ENCODE data around the gene EEFSEC.

Gene EEFSEC

DNA sequence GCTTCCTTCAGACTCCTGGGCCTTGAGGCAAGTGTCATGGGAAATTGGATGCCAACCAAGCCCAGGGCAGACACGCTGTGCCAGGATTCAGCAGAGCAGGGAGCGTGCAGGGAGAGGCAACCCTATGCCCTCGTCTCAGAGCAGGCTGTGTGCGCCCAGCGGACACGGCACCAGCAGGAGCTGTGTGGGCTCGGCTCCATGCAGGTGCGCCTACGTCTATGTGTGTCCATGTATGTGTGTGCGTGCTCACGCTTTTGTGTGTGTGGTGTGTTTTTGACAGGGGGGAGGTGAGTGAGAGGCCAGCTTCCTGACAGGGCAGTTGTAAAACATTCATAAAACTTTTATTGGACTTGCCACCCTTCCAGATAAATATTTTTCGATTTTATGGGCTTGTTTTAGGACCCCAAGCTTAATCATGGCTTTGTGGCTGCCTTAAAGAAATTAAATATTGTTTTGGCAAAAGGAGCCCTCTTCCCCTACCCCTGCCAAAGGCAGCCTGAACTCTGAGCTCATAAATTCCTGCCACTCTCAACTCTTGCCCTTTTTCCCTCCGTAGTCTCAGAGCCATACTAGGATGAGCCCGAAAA is 229.0 kb downstream of the EEFSEC start:
- no peak overlapping the region for H3K4me3 ChIP-seq (replicated peaks; ENCODE audit: insufficient read depth, low read length)
- no peak for DNase-seq (ENCODE audit: low read depth in 1 of 2, low spot score in 1 of 2)
- H3K27ac ChIP-seq (replicated peaks) = no peak overlapping the region
- TF ChIP-seq GABPA (IDR thresholded peaks at IDR 0.05; ENCODE audit: low read depth) = no peak
- TF ChIP-seq POLR2AphosphoS5 (IDR thresholded peaks at IDR 0.05; ENCODE audit: low read depth) = no peak
- TF ChIP-seq, protein P1, sequence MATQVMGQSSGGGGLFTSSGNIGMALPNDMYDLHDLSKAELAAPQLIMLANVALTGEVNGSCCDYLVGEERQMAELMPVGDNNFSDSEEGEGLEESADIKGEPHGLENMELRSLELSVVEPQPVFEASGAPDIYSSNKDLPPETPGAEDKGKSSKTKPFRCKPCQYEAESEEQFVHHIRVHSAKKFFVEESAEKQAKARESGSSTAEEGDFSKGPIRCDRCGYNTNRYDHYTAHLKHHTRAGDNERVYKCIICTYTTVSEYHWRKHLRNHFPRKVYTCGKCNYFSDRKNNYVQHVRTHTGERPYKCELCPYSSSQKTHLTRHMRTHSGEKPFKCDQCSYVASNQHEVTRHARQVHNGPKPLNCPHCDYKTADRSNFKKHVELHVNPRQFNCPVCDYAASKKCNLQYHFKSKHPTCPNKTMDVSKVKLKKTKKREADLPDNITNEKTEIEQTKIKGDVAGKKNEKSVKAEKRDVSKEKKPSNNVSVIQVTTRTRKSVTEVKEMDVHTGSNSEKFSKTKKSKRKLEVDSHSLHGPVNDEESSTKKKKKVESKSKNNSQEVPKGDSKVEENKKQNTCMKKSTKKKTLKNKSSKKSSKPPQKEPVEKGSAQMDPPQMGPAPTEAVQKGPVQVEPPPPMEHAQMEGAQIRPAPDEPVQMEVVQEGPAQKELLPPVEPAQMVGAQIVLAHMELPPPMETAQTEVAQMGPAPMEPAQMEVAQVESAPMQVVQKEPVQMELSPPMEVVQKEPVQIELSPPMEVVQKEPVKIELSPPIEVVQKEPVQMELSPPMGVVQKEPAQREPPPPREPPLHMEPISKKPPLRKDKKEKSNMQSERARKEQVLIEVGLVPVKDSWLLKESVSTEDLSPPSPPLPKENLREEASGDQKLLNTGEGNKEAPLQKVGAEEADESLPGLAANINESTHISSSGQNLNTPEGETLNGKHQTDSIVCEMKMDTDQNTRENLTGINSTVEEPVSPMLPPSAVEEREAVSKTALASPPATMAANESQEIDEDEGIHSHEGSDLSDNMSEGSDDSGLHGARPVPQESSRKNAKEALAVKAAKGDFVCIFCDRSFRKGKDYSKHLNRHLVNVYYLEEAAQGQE (IDR thresholded peaks at IDR 0.05; ENCODE audit: insufficient replicate concordance, low read depth) = no peak
- TF ChIP-seq, protein P2, sequence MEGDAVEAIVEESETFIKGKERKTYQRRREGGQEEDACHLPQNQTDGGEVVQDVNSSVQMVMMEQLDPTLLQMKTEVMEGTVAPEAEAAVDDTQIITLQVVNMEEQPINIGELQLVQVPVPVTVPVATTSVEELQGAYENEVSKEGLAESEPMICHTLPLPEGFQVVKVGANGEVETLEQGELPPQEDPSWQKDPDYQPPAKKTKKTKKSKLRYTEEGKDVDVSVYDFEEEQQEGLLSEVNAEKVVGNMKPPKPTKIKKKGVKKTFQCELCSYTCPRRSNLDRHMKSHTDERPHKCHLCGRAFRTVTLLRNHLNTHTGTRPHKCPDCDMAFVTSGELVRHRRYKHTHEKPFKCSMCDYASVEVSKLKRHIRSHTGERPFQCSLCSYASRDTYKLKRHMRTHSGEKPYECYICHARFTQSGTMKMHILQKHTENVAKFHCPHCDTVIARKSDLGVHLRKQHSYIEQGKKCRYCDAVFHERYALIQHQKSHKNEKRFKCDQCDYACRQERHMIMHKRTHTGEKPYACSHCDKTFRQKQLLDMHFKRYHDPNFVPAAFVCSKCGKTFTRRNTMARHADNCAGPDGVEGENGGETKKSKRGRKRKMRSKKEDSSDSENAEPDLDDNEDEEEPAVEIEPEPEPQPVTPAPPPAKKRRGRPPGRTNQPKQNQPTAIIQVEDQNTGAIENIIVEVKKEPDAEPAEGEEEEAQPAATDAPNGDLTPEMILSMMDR (IDR thresholded peaks at IDR 0.05; ENCODE audit: insufficient read depth, low read length) = no peak
- TF ChIP-seq SPI1 (IDR thresholded peaks at IDR 0.05; ENCODE audit: borderline replicate concordance, low read depth) = no peak
- no peaks in the 10 kb centered on the region for H3K27me3 ChIP-seq (ENCODE audit: insufficient read depth, poor library complexity, severe bottlenecking)

DNA sequence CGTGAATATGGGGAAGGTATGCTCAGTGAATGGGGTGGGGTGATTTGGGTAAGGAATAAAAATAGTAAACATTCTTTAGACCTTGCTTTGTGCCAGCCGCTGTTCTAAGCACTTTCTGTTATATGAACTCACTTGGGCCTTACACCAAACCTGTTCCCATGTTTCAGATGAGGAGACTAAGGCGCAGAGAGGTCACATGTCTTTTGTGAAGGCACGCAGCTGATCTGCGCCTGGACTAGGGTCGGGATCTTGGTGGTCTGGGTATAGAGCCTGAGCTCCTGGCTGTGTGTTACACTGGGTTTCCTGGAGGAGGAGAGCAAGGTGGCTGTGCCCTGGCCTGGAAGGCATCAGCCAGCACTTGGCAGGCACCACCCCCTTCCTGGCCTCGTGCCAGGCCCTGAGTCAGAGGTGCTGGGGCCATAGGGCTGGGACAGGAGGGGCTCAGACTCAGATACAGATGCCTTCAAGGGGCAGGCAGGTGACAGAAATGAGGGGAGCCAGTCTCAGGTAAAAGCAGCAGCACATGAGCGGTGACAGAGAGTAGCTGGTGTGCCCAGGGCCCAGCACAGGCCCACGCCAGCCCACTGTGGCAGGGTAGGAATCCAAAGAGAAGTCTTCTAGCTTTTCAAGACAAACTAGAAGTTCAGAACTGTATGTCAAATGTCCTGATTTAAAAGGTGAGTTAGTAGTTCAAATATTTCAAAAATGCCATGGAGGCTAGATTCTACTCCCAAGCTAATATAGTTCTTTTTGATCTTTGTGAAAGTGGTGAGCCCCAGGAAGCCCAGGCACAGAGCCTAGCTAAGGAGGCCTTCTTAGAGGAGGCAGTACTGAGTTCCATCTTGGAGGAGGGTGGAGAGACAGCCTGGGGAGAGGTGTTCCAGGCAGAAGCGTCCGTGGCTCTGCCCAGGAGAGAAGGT is 230.3 kb downstream of the EEFSEC start:
- peak; percentile 12 to 28 for DNase-seq (ENCODE audit: low read depth in 1 of 2, low spot score in 1 of 2)
- H3K27me3 ChIP-seq (ENCODE audit: insufficient read depth, poor library complexity, severe bottlenecking) = no peaks in the 10 kb centered on the region
- no peak overlapping the region for H3K27ac ChIP-seq (replicated peaks)
- TF ChIP-seq SPI1 (IDR thresholded peaks at IDR 0.05; ENCODE audit: borderline replicate concordance, low read depth) (no peak), POLR2AphosphoS5 (IDR thresholded peaks at IDR 0.05; ENCODE audit: low read depth) (no peak)
- no peak overlapping the region for H3K4me3 ChIP-seq (replicated peaks; ENCODE audit: insufficient read depth, low read length)

DNA sequence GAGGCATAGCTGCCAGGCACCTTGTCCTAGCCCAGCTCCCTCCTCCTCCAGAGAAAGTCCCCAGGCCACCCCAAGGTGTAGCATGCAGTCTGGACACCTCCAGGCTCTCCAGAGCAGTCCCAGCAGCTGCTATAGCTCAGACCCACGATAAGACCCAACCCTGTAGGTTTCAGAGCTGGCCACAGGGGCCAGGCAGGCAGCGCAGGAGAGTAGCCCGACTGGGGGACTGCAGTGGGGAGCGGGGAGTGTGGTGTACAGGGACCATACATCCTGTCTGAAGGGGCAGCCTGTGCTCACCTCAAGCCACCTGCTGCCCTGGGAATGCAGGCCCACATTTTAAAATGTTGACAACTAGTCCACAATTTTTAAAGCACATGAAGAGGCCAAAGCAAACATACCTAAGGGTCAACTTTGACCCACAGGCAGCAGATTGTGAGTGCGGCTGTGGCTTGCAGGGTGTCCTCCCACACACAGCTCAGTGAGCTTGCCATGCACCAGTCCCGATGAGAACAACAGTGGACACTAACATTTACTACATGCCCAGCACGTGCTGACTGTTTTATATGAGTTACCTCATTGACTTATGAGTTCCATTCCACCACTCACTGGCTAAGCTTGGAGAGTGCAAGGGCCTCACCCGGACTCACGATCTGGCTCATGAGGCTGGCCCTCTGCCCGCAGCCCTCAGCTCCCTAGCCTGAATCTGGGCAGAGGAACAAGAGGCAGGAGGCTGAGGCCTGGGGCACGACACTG is 232.0 kb downstream of the EEFSEC start:
- TF ChIP-seq, protein P2 (IDR thresholded peaks at IDR 0.05; ENCODE audit: insufficient read depth, low read length) = no peak
- TF ChIP-seq POLR2AphosphoS5 (IDR thresholded peaks at IDR 0.05; ENCODE audit: low read depth) (no peak), GABPA (IDR thresholded peaks at IDR 0.05; ENCODE audit: low read depth) (no peak), SPI1 (IDR thresholded peaks at IDR 0.05; ENCODE audit: borderline replicate concordance, low read depth) (no peak)
- TF ChIP-seq, protein P1 (IDR thresholded peaks at IDR 0.05; ENCODE audit: insufficient replicate concordance, low read depth) = no peak
- Histone ChIP-seq H3K27me3 (ENCODE audit: insufficient read depth, poor library complexity, severe bottlenecking) (no peaks in the 10 kb centered on the region), H3K27ac (replicated peaks) (no peak overlapping the region), H3K4me3 (replicated peaks; ENCODE audit: insufficient read depth, low read length) (no peak overlapping the region)
- DNase-seq (ENCODE audit: low read depth in 1 of 2, low spot score in 1 of 2) = no peak

DNA sequence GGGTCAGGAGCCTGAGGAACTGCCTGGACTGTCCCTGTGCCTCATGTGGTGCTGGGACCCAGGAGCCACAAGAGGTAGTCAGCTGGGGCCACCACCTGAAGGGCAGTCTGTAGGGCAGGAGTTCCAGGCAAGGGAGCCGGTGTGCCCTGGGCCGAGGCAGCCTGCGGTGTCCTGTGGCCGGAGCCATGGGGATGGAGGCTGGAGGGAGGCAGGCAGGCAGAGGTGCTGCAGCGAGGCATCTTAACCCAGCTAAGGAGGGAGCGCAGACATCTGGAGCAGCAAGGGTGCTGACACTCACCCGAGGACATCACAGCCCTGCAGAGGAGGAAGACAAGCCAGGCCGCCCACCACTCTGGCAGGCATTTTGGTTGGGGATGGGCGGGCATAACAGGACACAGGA is 235.7 kb downstream of the EEFSEC start:
- H3K27me3 ChIP-seq (ENCODE audit: insufficient read depth, poor library complexity, severe bottlenecking) = no peaks in the 10 kb centered on the region
- TF ChIP-seq POLR2AphosphoS5 (IDR thresholded peaks at IDR 0.05; ENCODE audit: low read depth) (no peak), SPI1 (IDR thresholded peaks at IDR 0.05; ENCODE audit: borderline replicate concordance, low read depth) (no peak), GABPA (IDR thresholded peaks at IDR 0.05; ENCODE audit: low read depth) (no peak)
- TF ChIP-seq, protein P1 (IDR thresholded peaks at IDR 0.05; ENCODE audit: insufficient replicate concordance, low read depth) = no peak
- TF ChIP-seq, protein P2 (IDR thresholded peaks at IDR 0.05; ENCODE audit: insufficient read depth, low read length) = no peak
- H3K27ac ChIP-seq (replicated peaks) = no peak overlapping the region
- no peak overlapping the region for H3K4me3 ChIP-seq (replicated peaks; ENCODE audit: insufficient read depth, low read length)
- DNase-seq (ENCODE audit: low read depth in 1 of 2, low spot score in 1 of 2) = no peak

Measured in HL-60 (cell line).